H1 (cell line): ENCODE measurements around the gene PPP1R12B. TPM values are rescaled to one million over a fixed set of nuclear protein-coding genes. Genes with fewer than 3 reads are reported as not detected.

ENCODE experiments used
- CBX8 ChIP-seq: fragments of 300-800, 300-1000 bp; sonication (generic); IDR thresholded peaks from 2 replicates; pipeline ENCODE4 v1.7.1; 2016; ENCODE audit warnings: low read depth, low read length, borderline replicate concordance
- CTBP2 ChIP-seq: IDR thresholded peaks from 2 replicates; pipeline ENCODE4 v1.7.0; 2011; ENCODE audit warnings: borderline replicate concordance, mild to moderate bottlenecking, moderate library complexity, mixed read lengths, low read length; ENCODE audit not compliant: insufficient read depth, insufficient read length
- JUND ChIP-seq: IDR thresholded peaks from 2 replicates; pipeline ENCODE4 v1.6.1; 2011; ENCODE audit warnings: mild to moderate bottlenecking, improper control_type of control experiment, low read length
- KDM4A ChIP-seq: IDR thresholded peaks from one replicate; pipeline ENCODE4 v1.7.1; 2012; ENCODE audit warnings: low read depth, mild to moderate bottlenecking, moderate library complexity, low read length, inconsistent platforms; ENCODE audit not compliant: severe bottlenecking
- RAD21 ChIP-seq, 2 experiments: IDR thresholded peaks in 1 of 2; conservative IDR thresholded peaks in 1 of 2; 2 replicates each; pipeline ENCODE4 v1.6.1; 2011; ENCODE audit warnings: low read depth in 2 of 2, low read length in 2 of 2, improper control_type of control experiment in 1 of 2, inconsistent platforms in 1 of 2, mild to moderate bottlenecking in 1 of 2, moderate library complexity in 1 of 2
- SIX5 ChIP-seq: IDR thresholded peaks from 2 replicates; pipeline ENCODE4 v1.6.1; 2011; ENCODE audit warnings: mild to moderate bottlenecking, low read depth, low read length
- SUZ12 ChIP-seq: fragments of 200-600 bp; sonication (generic); IDR thresholded peaks from 2 replicates; pipeline ENCODE4 v1.6.1; 2012; ENCODE audit warnings: mild to moderate bottlenecking, inconsistent platforms, low read length, moderate library complexity, mixed read lengths
- YY1 ChIP-seq: IDR thresholded peaks from 2 replicates; pipeline ENCODE4 v1.6.1; 2011; ENCODE audit warnings: low read depth, mild to moderate bottlenecking, low read length
- polyA plus RNA-seq, 7 experiments: library from polyadenylated mRNA; depleted of rRNA in 3 of 7; stranded (reverse) in 5 of 7; unstranded in 2 of 7; fragments of >200 nt in 5 of 7; fragments of 200-250 nt in 2 of 7; gene quantifications; 1 replicate in 5 of 7; 2 replicates in 1 of 7; 4 replicates in 1 of 7; pipeline versions ENCODE4 v1.2.1 to v1.2.3, GENCODE V29; 2011 to 2013; ENCODE audit warnings: missing spikeins in 2 of 7, mixed read lengths in 2 of 7
- total RNA-seq: library from RNA; stranded (reverse); fragmentation: NEBNext Ultra II Directional; extraction: Animal tissue kit (Norgen Biotek cat#: 25700); gene quantifications from 2 replicates; pipeline ENCODE4 v1.2.1, GENCODE V29; 2021
- TF ChIP-seq, protein P1 (sequence below): fragments of 300-600 bp; sonication (generic); IDR thresholded peaks from 2 replicates; pipeline ENCODE4 v1.7.1; 2012; ENCODE audit warnings: low read length, moderate library complexity, mild to moderate bottlenecking, inconsistent platforms; ENCODE audit not compliant: insufficient replicate concordance
- TF ChIP-seq, protein P2 (sequence below): IDR thresholded peaks from 2 replicates; pipeline ENCODE4 v1.6.1; 2012; ENCODE audit warnings: low read length, inconsistent platforms

Gene PPP1R12B
- total and polyA plus RNA-seq, 2 of the 8 experiments (the other 6 are each of a cell fraction or from before 2014, with no cell fraction given) = 7.9 to 18.7 TPM

DNA sequence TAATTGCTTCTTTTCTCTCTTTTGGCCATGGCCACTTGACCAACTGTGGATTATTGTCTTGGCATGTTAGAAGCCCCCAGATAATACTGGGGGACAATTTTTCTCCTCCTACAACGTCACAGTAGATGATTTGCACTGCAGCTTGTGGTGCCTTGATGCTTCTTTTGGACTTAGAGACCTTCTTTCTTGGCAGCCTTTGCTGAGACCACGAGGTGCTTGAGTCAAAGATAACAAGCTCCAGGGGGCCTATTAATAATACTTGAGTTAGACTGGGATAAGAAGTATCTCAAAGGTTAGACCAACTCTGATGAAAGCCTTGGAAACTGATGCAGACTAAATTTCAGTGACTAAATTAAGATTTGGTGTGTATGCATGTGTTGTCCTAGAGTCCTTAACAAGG, 3.2 kb downstream of the PPP1R12B start (continued):
- TF ChIP-seq, protein P1, sequence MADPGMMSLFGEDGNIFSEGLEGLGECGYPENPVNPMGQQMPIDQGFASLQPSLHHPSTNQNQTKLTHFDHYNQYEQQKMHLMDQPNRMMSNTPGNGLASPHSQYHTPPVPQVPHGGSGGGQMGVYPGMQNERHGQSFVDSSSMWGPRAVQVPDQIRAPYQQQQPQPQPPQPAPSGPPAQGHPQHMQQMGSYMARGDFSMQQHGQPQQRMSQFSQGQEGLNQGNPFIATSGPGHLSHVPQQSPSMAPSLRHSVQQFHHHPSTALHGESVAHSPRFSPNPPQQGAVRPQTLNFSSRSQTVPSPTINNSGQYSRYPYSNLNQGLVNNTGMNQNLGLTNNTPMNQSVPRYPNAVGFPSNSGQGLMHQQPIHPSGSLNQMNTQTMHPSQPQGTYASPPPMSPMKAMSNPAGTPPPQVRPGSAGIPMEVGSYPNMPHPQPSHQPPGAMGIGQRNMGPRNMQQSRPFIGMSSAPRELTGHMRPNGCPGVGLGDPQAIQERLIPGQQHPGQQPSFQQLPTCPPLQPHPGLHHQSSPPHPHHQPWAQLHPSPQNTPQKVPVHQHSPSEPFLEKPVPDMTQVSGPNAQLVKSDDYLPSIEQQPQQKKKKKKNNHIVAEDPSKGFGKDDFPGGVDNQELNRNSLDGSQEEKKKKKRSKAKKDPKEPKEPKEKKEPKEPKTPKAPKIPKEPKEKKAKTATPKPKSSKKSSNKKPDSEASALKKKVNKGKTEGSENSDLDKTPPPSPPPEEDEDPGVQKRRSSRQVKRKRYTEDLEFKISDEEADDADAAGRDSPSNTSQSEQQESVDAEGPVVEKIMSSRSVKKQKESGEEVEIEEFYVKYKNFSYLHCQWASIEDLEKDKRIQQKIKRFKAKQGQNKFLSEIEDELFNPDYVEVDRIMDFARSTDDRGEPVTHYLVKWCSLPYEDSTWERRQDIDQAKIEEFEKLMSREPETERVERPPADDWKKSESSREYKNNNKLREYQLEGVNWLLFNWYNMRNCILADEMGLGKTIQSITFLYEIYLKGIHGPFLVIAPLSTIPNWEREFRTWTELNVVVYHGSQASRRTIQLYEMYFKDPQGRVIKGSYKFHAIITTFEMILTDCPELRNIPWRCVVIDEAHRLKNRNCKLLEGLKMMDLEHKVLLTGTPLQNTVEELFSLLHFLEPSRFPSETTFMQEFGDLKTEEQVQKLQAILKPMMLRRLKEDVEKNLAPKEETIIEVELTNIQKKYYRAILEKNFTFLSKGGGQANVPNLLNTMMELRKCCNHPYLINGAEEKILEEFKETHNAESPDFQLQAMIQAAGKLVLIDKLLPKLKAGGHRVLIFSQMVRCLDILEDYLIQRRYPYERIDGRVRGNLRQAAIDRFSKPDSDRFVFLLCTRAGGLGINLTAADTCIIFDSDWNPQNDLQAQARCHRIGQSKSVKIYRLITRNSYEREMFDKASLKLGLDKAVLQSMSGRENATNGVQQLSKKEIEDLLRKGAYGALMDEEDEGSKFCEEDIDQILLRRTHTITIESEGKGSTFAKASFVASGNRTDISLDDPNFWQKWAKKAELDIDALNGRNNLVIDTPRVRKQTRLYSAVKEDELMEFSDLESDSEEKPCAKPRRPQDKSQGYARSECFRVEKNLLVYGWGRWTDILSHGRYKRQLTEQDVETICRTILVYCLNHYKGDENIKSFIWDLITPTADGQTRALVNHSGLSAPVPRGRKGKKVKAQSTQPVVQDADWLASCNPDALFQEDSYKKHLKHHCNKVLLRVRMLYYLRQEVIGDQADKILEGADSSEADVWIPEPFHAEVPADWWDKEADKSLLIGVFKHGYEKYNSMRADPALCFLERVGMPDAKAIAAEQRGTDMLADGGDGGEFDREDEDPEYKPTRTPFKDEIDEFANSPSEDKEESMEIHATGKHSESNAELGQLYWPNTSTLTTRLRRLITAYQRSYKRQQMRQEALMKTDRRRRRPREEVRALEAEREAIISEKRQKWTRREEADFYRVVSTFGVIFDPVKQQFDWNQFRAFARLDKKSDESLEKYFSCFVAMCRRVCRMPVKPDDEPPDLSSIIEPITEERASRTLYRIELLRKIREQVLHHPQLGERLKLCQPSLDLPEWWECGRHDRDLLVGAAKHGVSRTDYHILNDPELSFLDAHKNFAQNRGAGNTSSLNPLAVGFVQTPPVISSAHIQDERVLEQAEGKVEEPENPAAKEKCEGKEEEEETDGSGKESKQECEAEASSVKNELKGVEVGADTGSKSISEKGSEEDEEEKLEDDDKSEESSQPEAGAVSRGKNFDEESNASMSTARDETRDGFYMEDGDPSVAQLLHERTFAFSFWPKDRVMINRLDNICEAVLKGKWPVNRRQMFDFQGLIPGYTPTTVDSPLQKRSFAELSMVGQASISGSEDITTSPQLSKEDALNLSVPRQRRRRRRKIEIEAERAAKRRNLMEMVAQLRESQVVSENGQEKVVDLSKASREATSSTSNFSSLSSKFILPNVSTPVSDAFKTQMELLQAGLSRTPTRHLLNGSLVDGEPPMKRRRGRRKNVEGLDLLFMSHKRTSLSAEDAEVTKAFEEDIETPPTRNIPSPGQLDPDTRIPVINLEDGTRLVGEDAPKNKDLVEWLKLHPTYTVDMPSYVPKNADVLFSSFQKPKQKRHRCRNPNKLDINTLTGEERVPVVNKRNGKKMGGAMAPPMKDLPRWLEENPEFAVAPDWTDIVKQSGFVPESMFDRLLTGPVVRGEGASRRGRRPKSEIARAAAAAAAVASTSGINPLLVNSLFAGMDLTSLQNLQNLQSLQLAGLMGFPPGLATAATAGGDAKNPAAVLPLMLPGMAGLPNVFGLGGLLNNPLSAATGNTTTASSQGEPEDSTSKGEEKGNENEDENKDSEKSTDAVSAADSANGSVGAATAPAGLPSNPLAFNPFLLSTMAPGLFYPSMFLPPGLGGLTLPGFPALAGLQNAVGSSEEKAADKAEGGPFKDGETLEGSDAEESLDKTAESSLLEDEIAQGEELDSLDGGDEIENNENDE = no peak
- TF ChIP-seq CTBP2 (no peak), SIX5 (no peak), RAD21 (IDR thresholded peaks at IDR 0.05 in 1 of 2, conservative IDR thresholded peaks at IDR 0.05 in 1 of 2; ENCODE audit: low read depth in 2 of 2, low read length in 2 of 2) (no peak), YY1 (no peak), JUND (no peak), SUZ12 (no peak), CBX8 (no peak), KDM4A (no peak)
- TF ChIP-seq, protein P2, sequence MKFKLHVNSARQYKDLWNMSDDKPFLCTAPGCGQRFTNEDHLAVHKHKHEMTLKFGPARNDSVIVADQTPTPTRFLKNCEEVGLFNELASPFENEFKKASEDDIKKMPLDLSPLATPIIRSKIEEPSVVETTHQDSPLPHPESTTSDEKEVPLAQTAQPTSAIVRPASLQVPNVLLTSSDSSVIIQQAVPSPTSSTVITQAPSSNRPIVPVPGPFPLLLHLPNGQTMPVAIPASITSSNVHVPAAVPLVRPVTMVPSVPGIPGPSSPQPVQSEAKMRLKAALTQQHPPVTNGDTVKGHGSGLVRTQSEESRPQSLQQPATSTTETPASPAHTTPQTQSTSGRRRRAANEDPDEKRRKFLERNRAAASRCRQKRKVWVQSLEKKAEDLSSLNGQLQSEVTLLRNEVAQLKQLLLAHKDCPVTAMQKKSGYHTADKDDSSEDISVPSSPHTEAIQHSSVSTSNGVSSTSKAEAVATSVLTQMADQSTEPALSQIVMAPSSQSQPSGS = no peak
